ENCODE data around the gene OR5W2.
"Not testable (repeated sequence)": the region's sequence is repeated elsewhere in the genome, so short reads cannot be mapped to it uniquely, and the experiment has no call there.

OR5W2 gene

DNA sequence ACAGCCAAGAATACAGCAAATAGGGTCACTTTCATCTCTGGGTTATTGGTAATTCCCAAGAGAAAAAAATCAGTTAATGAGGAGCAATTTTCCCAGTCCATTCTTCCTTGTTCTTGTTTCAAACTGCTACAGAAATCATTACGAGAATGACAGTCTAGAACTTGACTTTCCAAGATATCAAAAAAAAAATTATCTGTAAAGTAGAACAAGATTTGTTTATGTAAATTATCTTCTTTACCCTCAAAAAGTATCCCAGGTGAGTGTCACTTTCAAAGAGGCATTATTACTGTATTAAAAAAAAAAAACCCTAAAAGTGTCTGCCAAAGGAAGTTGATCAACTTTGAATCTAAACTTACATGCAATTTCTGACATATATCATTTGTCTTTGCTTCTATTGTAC, at the start of gene OR5W2:
Gene OR5W2 (minus strand): TSS at position 101 of the 400 bp plus-strand sequence. CDS start 0 bp downstream, at position 101.
- Mint-ChIP-seq H3K27ac (no peak within 1 kb of the TSS), H3K4me3 (no peak within 1 kb of the TSS), H3K36me3 (ENCODE audit: low read depth) (no peaks in the 10 kb centered on the region), H3K27me3 (no peaks in the 10 kb centered on the region), H3K4me1 (ENCODE audit: low read depth) (no peaks in the 10 kb centered on the region), H3K9me3 (peaks cover 11% of the 10 kb centered on the region)
- DNase-seq = no peak

DNA sequence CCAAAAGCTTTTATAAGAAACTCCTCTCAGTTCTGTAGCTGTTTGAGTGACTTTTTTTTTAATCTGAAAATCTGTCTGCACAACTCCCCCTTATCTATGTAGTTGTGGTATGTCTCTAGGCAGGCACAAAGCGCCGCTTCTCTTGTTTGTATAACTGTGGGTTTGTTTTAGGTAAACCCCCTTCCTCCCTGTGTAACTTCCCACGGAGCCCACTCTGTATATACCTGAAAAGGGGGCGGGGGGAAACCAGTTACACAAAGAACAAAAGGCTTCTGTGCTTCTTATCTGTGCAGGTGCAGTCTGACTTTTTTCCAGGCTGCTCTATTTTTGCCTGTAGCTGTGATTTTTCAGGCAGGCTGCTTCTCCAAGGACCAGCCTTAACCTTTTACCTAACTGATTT, 42.1 kb upstream of the OR5W2 start:
- DNase-seq = no peak
- H3K4me1 Mint-ChIP-seq (ENCODE audit: low read depth) = no peaks in the 10 kb centered on the region
- H3K4me3 Mint-ChIP-seq = no peak overlapping the region
- no peak overlapping the region for H3K27ac Mint-ChIP-seq
- no peaks in the 10 kb centered on the region for H3K27me3 Mint-ChIP-seq
- H3K9me3 Mint-ChIP-seq = peaks cover 18% of the 10 kb centered on the region
- no peaks in the 10 kb centered on the region for H3K36me3 Mint-ChIP-seq (ENCODE audit: low read depth)

GRCh38 chr11:55949330-55949729, 34.9 kb upstream of the OR5W2 start:
- Mint-ChIP-seq H3K36me3 (ENCODE audit: low read depth) (no peaks in the 10 kb centered on the region), H3K4me1 (ENCODE audit: low read depth) (no peaks in the 10 kb centered on the region), H3K9me3 (peaks cover 12% of the 10 kb centered on the region), H3K27me3 (no peaks in the 10 kb centered on the region), H3K4me3 (no peak overlapping the region), H3K27ac (no peak overlapping the region)
- DNase-seq = no peak

DNA sequence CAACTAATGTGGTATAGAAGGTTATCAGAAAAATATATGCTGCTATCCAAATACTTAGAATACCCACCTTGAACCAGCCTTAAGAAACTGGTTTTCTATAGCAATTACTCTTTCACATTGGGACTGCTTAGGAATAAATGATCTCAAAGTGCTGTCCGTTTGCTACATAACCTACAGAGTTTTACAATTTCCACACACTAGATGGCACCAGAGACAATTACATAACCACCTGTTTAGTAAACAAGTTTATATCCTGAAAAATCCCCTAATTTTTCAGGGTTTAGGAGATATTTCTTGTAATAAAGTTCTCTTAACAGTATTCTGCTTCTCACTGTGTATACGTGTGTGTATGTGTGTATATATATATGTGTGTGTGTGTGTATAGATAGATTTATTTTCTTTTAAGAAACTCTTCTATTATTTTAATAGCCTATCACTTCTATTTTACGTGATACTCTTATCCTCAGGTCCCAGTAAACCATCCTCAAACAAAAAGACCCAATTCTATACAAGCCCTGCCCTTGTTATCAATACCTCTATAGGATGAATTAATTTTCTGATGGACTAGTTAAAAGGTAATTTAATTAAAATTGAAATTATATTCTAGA, 28.5 kb upstream of the OR5W2 start:
- peaks cover 1% of the 10 kb centered on the region for H3K9me3 Mint-ChIP-seq
- no peak for DNase-seq
- H3K4me1 Mint-ChIP-seq (ENCODE audit: low read depth) = no peaks in the 10 kb centered on the region
- no peaks in the 10 kb centered on the region for H3K36me3 Mint-ChIP-seq (ENCODE audit: low read depth)
- H3K4me3 Mint-ChIP-seq = no peak overlapping the region
- no peak overlapping the region for H3K27ac Mint-ChIP-seq
- no peaks in the 10 kb centered on the region for H3K27me3 Mint-ChIP-seq

GRCh38 chr11:55936300-55936699, 21.9 kb upstream of the OR5W2 start, which contains the start of gene OR5I1:
Gene OR5I1, minus strand, starts transcription at chr11:55936400. Its CDS starts 0 bp downstream, at chr11:55936400.
- Mint-ChIP-seq H3K4me3 (no peak within 1 kb of the TSS), H3K4me1 (ENCODE audit: low read depth) (no peaks in the 10 kb centered on the region), H3K27me3 (no peaks in the 10 kb centered on the region), H3K36me3 (ENCODE audit: low read depth) (no peaks in the 10 kb centered on the region), H3K27ac (no peak within 1 kb of the TSS), H3K9me3 (peaks cover 12% of the 10 kb centered on the region)
- no peak for DNase-seq

GRCh38 chr11:55920537-55920936, 6.2 kb upstream of the OR5W2 start:
- Mint-ChIP-seq H3K27me3 (no peaks in the 10 kb centered on the region), H3K9me3 (peaks cover 12% of the 10 kb centered on the region), H3K4me3 (no peak overlapping the region), H3K27ac (no peak overlapping the region), H3K36me3 (ENCODE audit: low read depth) (no peaks in the 10 kb centered on the region), H3K4me1 (ENCODE audit: low read depth) (no peaks in the 10 kb centered on the region)
- no peak for DNase-seq

GRCh38 chr11:55902308-55902707, 12.1 kb downstream of the OR5W2 start:
- DNase-seq = no peak
- no peaks in the 10 kb centered on the region for H3K4me1 Mint-ChIP-seq (ENCODE audit: low read depth)
- no peaks in the 10 kb centered on the region for H3K27me3 Mint-ChIP-seq
- peaks cover 19% of the 10 kb centered on the region for H3K9me3 Mint-ChIP-seq
- H3K36me3 Mint-ChIP-seq (ENCODE audit: low read depth) = no peaks in the 10 kb centered on the region
- H3K27ac Mint-ChIP-seq = no peak overlapping the region
- H3K4me3 Mint-ChIP-seq = no peak overlapping the region

DNA sequence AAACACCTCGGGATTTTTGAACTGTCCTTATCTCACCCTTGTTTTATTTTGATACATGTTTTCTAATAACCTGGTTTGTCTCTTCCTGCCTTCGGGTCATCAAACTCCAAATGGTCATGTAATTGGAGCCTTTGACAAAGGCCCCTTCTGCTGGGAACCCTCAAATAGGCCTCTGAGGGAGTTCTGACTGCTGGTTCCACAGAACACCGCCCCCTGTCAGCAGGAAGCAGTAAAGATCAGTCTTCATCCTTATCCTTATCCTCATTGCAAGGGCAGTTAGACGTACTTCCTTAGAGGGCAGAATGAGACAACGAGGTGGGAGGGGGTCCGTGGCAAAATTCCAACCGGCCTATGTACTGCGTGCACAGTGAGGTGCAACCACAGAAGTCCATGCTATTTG, 19.2 kb downstream of the OR5W2 start:
- H3K27ac Mint-ChIP-seq = no peak overlapping the region
- no peaks in the 10 kb centered on the region for H3K4me1 Mint-ChIP-seq (ENCODE audit: low read depth)
- DNase-seq = no peak
- H3K27me3 Mint-ChIP-seq = no peaks in the 10 kb centered on the region
- no peaks in the 10 kb centered on the region for H3K36me3 Mint-ChIP-seq (ENCODE audit: low read depth)
- H3K4me3 Mint-ChIP-seq = no peak overlapping the region
- peaks cover 14% of the 10 kb centered on the region for H3K9me3 Mint-ChIP-seq

DNA sequence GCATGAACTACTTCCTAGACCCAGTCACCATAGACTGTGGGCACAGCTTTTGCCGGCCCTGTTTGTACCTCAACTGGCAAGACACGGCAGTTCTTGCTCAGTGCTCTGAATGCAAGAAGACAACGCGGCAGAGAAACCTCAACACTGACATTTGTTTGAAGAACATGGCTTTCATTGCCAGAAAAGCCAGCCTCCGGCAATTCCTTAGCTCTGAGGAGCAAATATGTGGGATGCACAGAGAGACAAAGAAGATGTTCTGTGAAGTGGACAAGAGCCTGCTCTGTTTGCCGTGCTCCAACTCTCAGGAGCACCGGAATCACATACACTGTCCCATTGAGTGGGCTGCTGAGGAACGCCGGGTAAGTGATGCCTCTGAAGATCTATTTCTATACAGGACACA, 28.9 kb downstream of the OR5W2 start:
- not testable (repeated sequence) for H3K36me3 Mint-ChIP-seq (ENCODE audit: low read depth); H3K27ac Mint-ChIP-seq; H3K4me3 Mint-ChIP-seq; H3K9me3 Mint-ChIP-seq; H3K4me1 Mint-ChIP-seq (ENCODE audit: low read depth); DNase-seq; H3K27me3 Mint-ChIP-seq

DNA sequence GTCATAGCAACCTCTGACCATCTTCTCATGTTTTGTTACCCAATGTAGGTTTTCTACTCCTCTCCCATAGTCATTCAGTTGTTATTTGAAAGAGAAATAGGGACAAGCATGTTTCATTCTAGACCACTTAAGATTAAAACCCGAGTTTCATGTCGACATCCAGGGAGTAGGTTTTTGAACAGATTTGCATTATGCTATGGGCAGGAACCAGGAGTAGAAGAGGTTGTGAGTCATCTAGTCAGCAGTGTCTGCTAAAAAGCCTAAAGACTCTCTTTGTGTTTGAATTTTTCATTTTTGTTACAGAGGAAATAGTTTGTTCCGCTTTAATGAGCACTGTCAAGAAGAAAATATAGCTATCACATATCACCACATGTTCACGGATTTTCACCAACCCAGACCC, 29.4 kb downstream of the OR5W2 start:
- not testable (repeated sequence) for H3K27me3 Mint-ChIP-seq; H3K9me3 Mint-ChIP-seq; H3K27ac Mint-ChIP-seq; H3K4me3 Mint-ChIP-seq; H3K4me1 Mint-ChIP-seq (ENCODE audit: low read depth); H3K36me3 Mint-ChIP-seq (ENCODE audit: low read depth); DNase-seq

- H3K4me1 Mint-ChIP-seq (ENCODE audit: low read depth); H3K27me3 Mint-ChIP-seq; H3K27ac Mint-ChIP-seq; H3K36me3 Mint-ChIP-seq (ENCODE audit: low read depth); DNase-seq; H3K4me3 Mint-ChIP-seq: not testable (repeated sequence)
- peaks cover 14% of the 10 kb centered on the region for H3K9me3 Mint-ChIP-seq
Observed at GRCh38 chr11:55882997-55883396, 31.4 kb downstream of the OR5W2 start, which contains the start of gene TRIM51. Gene TRIM51, plus strand, starts transcription at chr11:55883297. Its CDS starts 2,132 bp downstream, at chr11:55885429.

DNA sequence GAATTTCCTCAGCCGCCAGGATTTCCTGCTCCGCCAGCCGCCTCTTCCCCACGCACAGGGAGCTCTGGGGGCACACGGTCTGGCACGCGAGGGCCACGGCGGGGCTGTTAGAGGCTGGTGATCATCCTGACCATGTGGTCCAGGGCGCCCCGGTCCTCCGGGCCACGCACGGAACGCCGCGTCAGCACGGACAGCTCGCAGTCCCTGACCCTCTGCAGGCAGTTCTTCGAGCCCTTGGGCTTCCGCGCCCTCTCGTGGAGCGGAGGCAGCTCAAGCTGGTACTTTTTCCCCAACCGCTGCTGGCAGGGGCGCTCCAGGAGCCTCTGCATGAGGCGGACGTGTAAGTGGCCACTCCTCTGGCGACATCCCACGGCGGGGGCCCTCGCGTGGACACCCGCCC, 41.2 kb downstream of the OR5W2 start:
- H3K4me1 Mint-ChIP-seq (ENCODE audit: low read depth); H3K27ac Mint-ChIP-seq; H3K36me3 Mint-ChIP-seq (ENCODE audit: low read depth); H3K27me3 Mint-ChIP-seq; H3K4me3 Mint-ChIP-seq; DNase-seq: not testable (repeated sequence)
- H3K9me3 Mint-ChIP-seq = peaks cover 12% of the 10 kb centered on the region

DNA sequence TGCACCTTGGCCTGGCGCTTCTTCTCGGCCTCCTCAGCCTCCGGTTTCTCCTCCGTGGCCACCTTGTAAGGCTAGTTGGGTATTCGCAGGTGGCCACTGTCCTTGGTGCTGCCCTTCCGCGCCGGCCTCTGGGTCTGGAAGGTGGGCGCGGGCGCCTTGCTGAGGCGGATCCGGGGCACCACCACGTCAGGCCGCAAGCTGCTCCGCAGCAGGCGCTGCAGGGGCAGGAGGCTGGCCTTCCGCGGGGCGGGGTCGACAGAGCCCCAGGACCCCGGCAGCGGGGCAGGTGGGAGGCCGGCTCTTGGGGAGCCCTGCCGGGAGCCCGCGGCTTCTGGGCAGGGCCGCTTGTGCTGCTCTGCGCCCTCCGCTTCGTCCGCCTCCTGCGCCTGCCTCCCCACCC, 41.7 kb downstream of the OR5W2 start:
- DNase-seq; H3K27me3 Mint-ChIP-seq; H3K4me3 Mint-ChIP-seq; H3K36me3 Mint-ChIP-seq (ENCODE audit: low read depth); H3K4me1 Mint-ChIP-seq (ENCODE audit: low read depth); H3K27ac Mint-ChIP-seq; H3K9me3 Mint-ChIP-seq: not testable (repeated sequence)

GRCh38 chr11:55867354-55867753, 47.0 kb downstream of the OR5W2 start:
- DNase-seq; H3K4me1 Mint-ChIP-seq (ENCODE audit: low read depth): not testable (repeated sequence)

More at GRCh38 chr11:55867354-55867753, 47.0 kb downstream of the OR5W2 start:
- H3K4me3 Mint-ChIP-seq; H3K36me3 Mint-ChIP-seq (ENCODE audit: low read depth); H3K9me3 Mint-ChIP-seq; H3K27me3 Mint-ChIP-seq; H3K27ac Mint-ChIP-seq: not testable (repeated sequence)
